HepG2 (cell line): ENCODE data around the gene SMOC1. TPM values are rescaled to one million over a fixed set of nuclear protein-coding genes. Genes with fewer than 3 reads are reported as not detected.

Source experiments
- CREB1 ChIP-seq, 2 experiments: fragments of 450-650 bp in 1 of 2; IDR thresholded peaks; 2 replicates each; pipeline ENCODE4 v1.6.1; 2016 to 2017; ENCODE audit warnings: control low read depth in 1 of 2, mild to moderate bottlenecking in 1 of 2, missing compliant biosample characterization in 1 of 2, missing genetic modification characterization in 1 of 2
- HNF1A ChIP-seq, 2 experiments: sonication (generic) in 1 of 2; formaldehyde crosslinking in 1 of 2; IDR thresholded peaks; 2 replicates each; pipeline versions ENCODE4 v1.4.0 to v1.6.1; 2016 to 2020; ENCODE audit warnings: borderline replicate concordance in 1 of 2, low read depth in 1 of 2, mild to moderate bottlenecking in 1 of 2, missing genetic modification reagents in 1 of 2
- MAF1 ChIP-seq: sonication (generic); formaldehyde crosslinking; IDR thresholded peaks from 2 replicates; pipeline ENCODE4 v1.5.0; 2020; ENCODE audit warnings: missing genetic modification reagents, borderline replicate concordance
- MED1 ChIP-seq: sonication (generic); formaldehyde crosslinking; IDR thresholded peaks from 2 replicates; pipeline ENCODE4 v1.4.0; 2020; ENCODE audit warnings: missing genetic modification reagents
- NPAS2 ChIP-seq: sonication (generic); formaldehyde crosslinking; IDR thresholded peaks from 2 replicates; pipeline ENCODE4 v1.8.0; 2022; ENCODE audit warnings: mild to moderate bottlenecking, missing genetic modification reagents, borderline replicate concordance
- NR1H2 ChIP-seq: sonication (generic); formaldehyde crosslinking; IDR thresholded peaks from 2 replicates; pipeline ENCODE4 v1.8.1; 2022; ENCODE audit warnings: low read depth, missing genetic modification reagents, borderline replicate concordance
- NR2C2 ChIP-seq: sonication (generic); formaldehyde crosslinking; IDR thresholded peaks from 2 replicates; pipeline ENCODE4 v1.4.0; 2020; ENCODE audit warnings: missing genetic modification reagents, mild to moderate bottlenecking, moderate library complexity, borderline replicate concordance
- REL ChIP-seq: sonication (generic); formaldehyde crosslinking; conservative IDR thresholded peaks from 2 replicates; pipeline ENCODE4 v1.8.0; 2022; ENCODE audit warnings: mild to moderate bottlenecking, missing genetic modification reagents, moderate library complexity
- THAP11 ChIP-seq: IDR thresholded peaks from 2 replicates; pipeline ENCODE4 v1.6.1; 2016; ENCODE audit warnings: missing biosample characterization, missing genetic modification reagents
- THAP8 ChIP-seq: sonication (generic); formaldehyde crosslinking; IDR thresholded peaks from 2 replicates; pipeline ENCODE4 v1.5.1; 2020; ENCODE audit warnings: missing genetic modification reagents, mild to moderate bottlenecking, borderline replicate concordance
- ZNF280D ChIP-seq: sonication (generic); formaldehyde crosslinking; IDR thresholded peaks from 2 replicates; pipeline ENCODE4 v1.5.1; 2020; ENCODE audit warnings: mild to moderate bottlenecking, missing genetic modification reagents
- ZNF282 ChIP-seq: fragments of 450-650 bp; IDR thresholded peaks from 2 replicates; pipeline ENCODE4 v1.6.1; 2018; ENCODE audit not compliant: partially characterized antibody
- ZNF432 ChIP-seq: sonication (generic); formaldehyde crosslinking; IDR thresholded peaks from 2 replicates; pipeline ENCODE4 v1.5.0; 2020; ENCODE audit warnings: missing genetic modification reagents, mild to moderate bottlenecking, borderline replicate concordance
- ZNF672 ChIP-seq: sonication (generic); formaldehyde crosslinking; IDR thresholded peaks from 2 replicates; pipeline ENCODE4 v1.8.1; 2022; ENCODE audit warnings: missing genetic modification reagents
- ZNF772 ChIP-seq: sonication (generic); formaldehyde crosslinking; IDR thresholded peaks from 2 replicates; pipeline ENCODE4 v1.5.0; 2020; ENCODE audit warnings: mild to moderate bottlenecking, missing genetic modification reagents
- ZZZ3 ChIP-seq: sonication (generic); formaldehyde crosslinking; IDR thresholded peaks from 2 replicates; pipeline ENCODE4 v1.4.0; 2020; ENCODE audit warnings: missing genetic modification reagents, mild to moderate bottlenecking, borderline replicate concordance
- polyA plus RNA-seq, 8 experiments: library from polyadenylated mRNA; depleted of rRNA in 3 of 8; stranded (reverse) in 7 of 8; unstranded in 1 of 8; fragments of >200 nt; fragmentation: Illumina TruSeq in 4 of 8; extraction: Trizol in 4 of 8; gene quantifications; 2 replicates each; pipeline versions ENCODE4 v1.2.1 to v1.2.3, GENCODE V29; 2011 to 2016; ENCODE audit warnings: low read depth in 4 of 8, missing spikeins in 1 of 8, mixed read lengths in 1 of 8; ENCODE audit not compliant: insufficient read depth in 1 of 8
- total RNA-seq, 5 experiments: library from RNA; depleted of rRNA; stranded (reverse); fragments of >200 nt; fragmentation: Illumina TruSeq; extraction: Trizol; gene quantifications; 2 replicates each; pipeline ENCODE4 v1.2.3, GENCODE V29; 2016; ENCODE audit warnings: low read depth in 1 of 5

SMOC1 gene
- total and polyA plus RNA-seq, 2 of the 13 experiments (the other 11 are each of a cell fraction or from before 2014, with no cell fraction given) = 17.8 to 35.6 TPM

- no peak for TF ChIP-seq CREB1 (IDR thresholded peaks at IDR 0.05)
- no peak for TF ChIP-seq CREB1 (CRISPR knock-in tag; IDR thresholded peaks at IDR 0.05)
- no peak; the same call in 1 of the 2 replicates for TF ChIP-seq MAF1 (CRISPR knock-in tag)
- TF ChIP-seq THAP8 = no peak
- no peak for TF ChIP-seq ZZZ3 (CRISPR knock-in tag)
- TF ChIP-seq REL (CRISPR knock-in tag) = no peak
- no peak for TF ChIP-seq HNF1A (IDR thresholded peaks at IDR 0.05; ENCODE audit: low read depth)
- TF ChIP-seq HNF1A (CRISPR knock-in tag; IDR thresholded peaks at IDR 0.05; ENCODE audit: borderline replicate concordance) = peak; percentile 64; the same call in 1 of the 2 replicates
- TF ChIP-seq ZNF432 (CRISPR knock-in tag) = no peak
- TF ChIP-seq MED1 (CRISPR knock-in tag) = peak; percentile 37; the same call in 1 of the 2 replicates
- no peak for TF ChIP-seq NPAS2 (CRISPR knock-in tag)
- peak; percentile 56 for TF ChIP-seq THAP11 (CRISPR knock-in tag)
- TF ChIP-seq ZNF672 = no peak
- TF ChIP-seq ZNF772 (CRISPR knock-in tag) = peak; percentile 92
- TF ChIP-seq NR2C2 (CRISPR knock-in tag) = 0 out of 2 replicates have a peak, but pooled peaks have one; percentile 34
- TF ChIP-seq ZNF280D (CRISPR knock-in tag) = no peak
- 0 out of 2 replicates have a peak, but pooled peaks have one; percentile 39 for TF ChIP-seq NR1H2 (CRISPR knock-in tag)
- TF ChIP-seq ZNF282 = no peak
Observed at GRCh38 chr14:69879175-69880043, at the start of gene SMOC1 (continued).
